GM23248 (cell line): ENCODE data around the gene PTCD3.

Source experiments
- EZH2 ChIP-seq: fragments of 200-600 bp; sonication (generic); IDR thresholded peaks from 2 replicates; pipeline ENCODE4 v1.6.1; 2018; ENCODE audit warnings: antibody characterized with exemption, mild to moderate bottlenecking; ENCODE audit not compliant: insufficient read depth, poor library complexity, severe bottlenecking
- EZH2phosphoT487 ChIP-seq: fragments of 200-600 bp; sonication (generic); IDR thresholded peaks from 2 replicates; pipeline ENCODE4 v1.6.1; 2018; ENCODE audit warnings: antibody characterized with exemption, moderate library complexity, mild to moderate bottlenecking, low read depth; ENCODE audit not compliant: insufficient read depth

DNA sequence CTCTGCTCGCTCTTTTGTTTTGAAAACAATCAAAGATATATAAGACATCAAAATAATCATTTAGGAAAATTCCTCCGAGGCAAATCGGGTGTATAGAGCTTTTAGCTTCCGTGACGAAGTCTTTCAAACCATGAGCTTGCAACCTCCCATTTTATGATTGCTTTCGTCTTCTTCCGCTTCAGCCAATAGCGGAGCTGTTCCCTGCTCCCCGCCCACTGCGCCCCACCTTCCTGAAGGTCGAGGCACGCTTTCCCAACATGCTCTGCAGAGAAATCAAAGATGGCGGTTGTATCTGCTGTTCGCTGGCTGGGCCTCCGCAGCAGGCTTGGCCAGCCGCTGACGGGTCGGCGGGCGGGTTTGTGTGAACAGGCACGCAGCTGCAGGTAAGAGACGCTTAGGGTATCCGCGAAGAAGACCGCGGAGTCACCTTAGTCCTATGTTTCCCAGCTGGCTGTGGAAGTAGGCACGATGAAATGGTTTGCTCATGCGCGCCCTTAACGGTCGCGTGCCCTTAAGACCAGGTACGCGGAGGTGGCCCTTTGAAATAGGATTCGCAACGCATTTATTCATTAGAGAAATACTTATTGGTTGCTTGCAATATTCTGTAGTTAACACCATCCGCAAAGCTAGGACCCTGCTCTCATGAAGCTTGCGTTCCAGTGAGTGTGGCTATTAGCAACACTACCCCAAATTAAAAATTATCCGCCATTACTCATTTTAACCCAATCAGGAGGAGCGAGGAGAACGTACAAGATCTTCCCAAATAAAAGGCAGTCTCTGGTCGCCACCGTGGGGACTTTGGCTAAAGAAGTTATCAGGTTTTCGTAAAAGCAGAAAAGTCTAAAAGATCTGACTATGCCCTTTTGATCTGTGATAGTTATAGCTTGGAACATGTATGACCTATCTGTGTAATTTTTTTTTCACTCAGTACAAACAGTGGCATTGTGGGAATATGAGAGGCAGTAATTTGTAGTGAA is at the start of gene PTCD3:
- TF ChIP-seq EZH2 (no peak), EZH2phosphoT487 (no peak)
